SK-N-SH (cell line): ENCODE measurements around the gene PPP2R3B. TPM values are rescaled to one million over a fixed set of nuclear protein-coding genes. Genes with fewer than 3 reads are reported as not detected.
"Not testable (repeated sequence)": the region's sequence is repeated elsewhere in the genome, so short reads cannot be mapped to it uniquely, and the experiment has no call there.

Experiments used
- CTCF ChIA-PET: fragments of 300-600, 350-600 bp; formaldehyde crosslinking; extraction: SDS; loops from one replicate; lab custom pipeline; 2021; lab: Yijun Ruan, JAX
- POLR2A ChIA-PET: fragments of 350-600 bp; sonication (Branson Sonifier 250); formaldehyde crosslinking; extraction: SDS; loops from one replicate; lab custom pipeline; 2020; ENCODE audit warnings: antibody characterized with exemption, inconsistent platforms; lab: Yijun Ruan, JAX
- DNase-seq: peaks from one replicate; pipeline ENCODE4 v3.0.0; 2012
- H2AFZ ChIP-seq: fragments of 200-600 bp; sonication (generic); 2 replicates; pipeline ENCODE4 v1.8.1; 2016; ENCODE audit warnings: antibody characterized with exemption, mild to moderate bottlenecking, low read depth
- H3F3A ChIP-seq: fragments of 200-600 bp; sonication (generic); replicated peaks from 2 replicates; pipeline ENCODE3; 2016; ENCODE audit warnings: antibody characterized with exemption, mild to moderate bottlenecking; ENCODE audit not compliant: insufficient read depth
- H3K27ac ChIP-seq, 2 experiments: fragments of 200-500 bp in 1 of 2; fragments of 200-600 bp in 1 of 2; sonication (Bioruptor generic) in 1 of 2; sonication (generic), shearing (Covaris generic) in 1 of 2; 2 replicates each; pipeline versions ENCODE4 v1.5.1 to v1.6.1; 2014 to 2016; ENCODE audit warnings: low read depth in 2 of 2, inconsistent platforms in 1 of 2, low read length in 1 of 2, mild to moderate bottlenecking in 1 of 2, mixed read lengths in 1 of 2
- H3K27me3 ChIP-seq: fragments of 200-600 bp; sonication (generic), shearing (Covaris generic); 2 replicates; pipeline ENCODE4 v1.6.1; 2016; ENCODE audit warnings: mixed run types; ENCODE audit not compliant: insufficient read depth
- H3K36me3 ChIP-seq, 2 experiments: fragments of 200-500 bp in 1 of 2; fragments of 200-600 bp in 1 of 2; sonication (Bioruptor generic) in 1 of 2; sonication (generic) in 1 of 2; replicated peaks in 1 of 2; 2 replicates each; pipeline versions ENCODE3 to v1.5.1; 2014 to 2016; ENCODE audit warnings: low read length in 1 of 2, mild to moderate bottlenecking in 1 of 2; ENCODE audit not compliant: insufficient read depth in 2 of 2, control insufficient read depth in 1 of 2
- H3K4me1 ChIP-seq, 2 experiments: fragments of 200-500 bp in 1 of 2; fragments of 200-600 bp in 1 of 2; sonication (Bioruptor generic) in 1 of 2; sonication (generic), shearing (Covaris generic) in 1 of 2; 2 replicates each; pipeline versions ENCODE4 v1.5.1 to v1.6.1; 2014 to 2016; ENCODE audit warnings: low read depth in 1 of 2, low read length in 1 of 2, mixed run types in 1 of 2; ENCODE audit not compliant: insufficient read depth in 2 of 2, control insufficient read depth in 1 of 2
- H3K4me2 ChIP-seq: fragments of 200-600 bp; sonication (generic), shearing (Covaris generic); 2 replicates; pipeline ENCODE4 v1.6.1; 2017; ENCODE audit warnings: mixed run types
- H3K4me3 ChIP-seq, 2 experiments: fragments of 200-500 bp in 1 of 2; fragments of 200-600 bp in 1 of 2; sonication (Bioruptor generic) in 1 of 2; sonication (generic), shearing (Covaris generic) in 1 of 2; 2 replicates each; pipeline versions ENCODE4 v1.5.1 to v1.8.1; 2014 to 2016; ENCODE audit warnings: low read depth in 2 of 2, inconsistent platforms in 1 of 2, low read length in 1 of 2, mild to moderate bottlenecking in 1 of 2, mixed read lengths in 1 of 2, moderate library complexity in 1 of 2
- H3K79me2 ChIP-seq: fragments of 200-600 bp; sonication (generic); 2 replicates; pipeline ENCODE4 v1.8.1; 2017; ENCODE audit warnings: mild to moderate bottlenecking; ENCODE audit not compliant: insufficient read depth
- H3K9ac ChIP-seq: fragments of 200-600 bp; sonication (generic); 2 replicates; pipeline ENCODE4 v1.6.1; 2017; ENCODE audit warnings: mixed run types
- H3K9me2 ChIP-seq: fragments of 200-600 bp; sonication (generic); 2 replicates; pipeline ENCODE4 v1.6.1; 2017; ENCODE audit warnings: mixed run types
- H3K9me3 ChIP-seq: fragments of 200-600 bp; sonication (generic); 2 replicates; pipeline ENCODE4 v1.6.1; 2017; ENCODE audit warnings: mixed run types, mild to moderate bottlenecking, moderate library complexity
- H4K20me1 ChIP-seq: fragments of 200-600 bp; sonication (generic); 2 replicates; pipeline ENCODE4 v1.6.1; 2017; ENCODE audit warnings: mild to moderate bottlenecking, mixed run types; ENCODE audit not compliant: insufficient read depth
- CHD2 ChIP-seq: fragments of 150-350 bp; IDR thresholded peaks from 2 replicates; pipeline ENCODE4 v1.6.1; 2018; ENCODE audit warnings: low read length; ENCODE audit not compliant: partially characterized antibody
- ELF1 ChIP-seq: IDR thresholded peaks from 2 replicates; pipeline ENCODE4 v1.4.0; 2012
- EP300 ChIP-seq, 2 experiments: IDR thresholded peaks; 2 replicates each; pipeline versions ENCODE4 v1.4.0 to v1.6.1; 2012; ENCODE audit warnings: borderline replicate concordance in 1 of 2, low read depth in 1 of 2, low read length in 1 of 2
- FOSL2 ChIP-seq: IDR thresholded peaks from 2 replicates; pipeline ENCODE4 v1.4.0; 2012; ENCODE audit warnings: low read depth, mild to moderate bottlenecking, moderate library complexity, borderline replicate concordance
- FOXJ3 ChIP-seq: sonication (generic); formaldehyde crosslinking; IDR thresholded peaks from 2 replicates; pipeline ENCODE4 v1.5.1; 2020; ENCODE audit warnings: mild to moderate bottlenecking, missing genetic modification reagents
- MXI1 ChIP-seq: IDR thresholded peaks from 2 replicates; pipeline ENCODE4 v1.6.1; 2012; ENCODE audit warnings: mild to moderate bottlenecking, low read depth, low read length, improper control_type of control experiment
- RFX5 ChIP-seq: IDR thresholded peaks from 2 replicates; pipeline ENCODE4 v1.6.1; 2012; ENCODE audit warnings: mild to moderate bottlenecking, improper control_type of control experiment, low read length
- TAF1 ChIP-seq: IDR thresholded peaks from 2 replicates; pipeline ENCODE4 v1.6.1; 2012; ENCODE audit warnings: low read depth, mild to moderate bottlenecking, low read length, moderate library complexity, borderline replicate concordance
- TEAD4 ChIP-seq: IDR thresholded peaks from 2 replicates; pipeline ENCODE4 v1.4.0; 2012; ENCODE audit warnings: mild to moderate bottlenecking, borderline replicate concordance; ENCODE audit not compliant: insufficient read depth
- YY1 ChIP-seq: IDR thresholded peaks from 2 replicates; pipeline ENCODE4 v1.4.0; 2012; ENCODE audit warnings: low read depth, mild to moderate bottlenecking
- WGBS: methylation state at CpG from one replicate; pipeline ENCODE4 v1.1.6; 2017; ENCODE audit warnings: low lambda C conversion rate; 5-methylcytosine and 5-hydroxymethylcytosine counted together
- polyA plus RNA-seq, 3 experiments: library from polyadenylated mRNA; depleted of rRNA; stranded (reverse); fragments of >200 nt; gene quantifications; 2 replicates each; pipeline ENCODE4 v1.2.3, GENCODE V29; 2012
- TF ChIP-seq, protein P1 (sequence below): IDR thresholded peaks from 2 replicates; pipeline ENCODE4 v1.6.1; 2012; ENCODE audit warnings: mild to moderate bottlenecking, low read depth, low read length, moderate library complexity
- TF ChIP-seq, protein P2 (sequence below): IDR thresholded peaks from 2 replicates; pipeline ENCODE4 v1.4.0; 2012; ENCODE audit warnings: low read depth, borderline replicate concordance
- TF ChIP-seq, protein P3 (sequence below): IDR thresholded peaks from 2 replicates; pipeline ENCODE4 v1.4.0; 2012; ENCODE audit warnings: low read depth
- TF ChIP-seq, protein P4 (sequence below): IDR thresholded peaks from 2 replicates; pipeline ENCODE4 v1.4.0; 2012; ENCODE audit warnings: low read depth, borderline replicate concordance

The PPP2R3B gene
- polyA plus RNA-seq, 1 of the 3 experiments (the other 2 are of a cell fraction) = 19.4 TPM

DNA sequence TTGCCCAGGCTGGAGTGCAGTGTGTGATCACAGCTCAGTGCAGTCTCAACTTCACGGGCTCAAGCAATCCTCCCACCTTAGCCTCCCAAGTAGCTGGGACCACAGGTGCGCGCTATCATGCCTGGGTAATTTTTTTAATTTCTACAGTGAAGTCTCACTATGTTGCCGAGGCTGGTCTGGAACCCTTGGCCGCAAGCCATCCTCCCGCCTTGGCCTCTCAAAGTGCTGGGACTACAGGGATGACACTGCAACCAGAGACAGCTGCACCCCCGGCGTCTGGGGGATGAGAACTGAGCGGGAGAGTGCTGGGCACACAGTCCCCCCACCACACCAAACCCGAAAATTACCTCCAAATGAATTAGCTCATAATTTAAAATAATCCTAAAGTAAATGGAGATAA is 35.0 kb downstream of the PPP2R3B start:
- H3K27me3 ChIP-seq = no peaks in the 10 kb centered on the region
- H3K9me2 ChIP-seq = no peaks in the 10 kb centered on the region
- H3K4me3 ChIP-seq = no peak overlapping the region
- H2AFZ ChIP-seq = no peak overlapping the region
- H3K9me3 ChIP-seq = no peaks in the 10 kb centered on the region
- no peaks in the 10 kb centered on the region for H4K20me1 ChIP-seq
- peaks cover 5% of the 10 kb centered on the region; the same call in 1 of the 2 replicates for H3K79me2 ChIP-seq
- no peaks in the 10 kb centered on the region; a peak in 1 of 4 replicates for H3K4me1 ChIP-seq
- H3K36me3 ChIP-seq = peaks cover 0 to 2% of the 10 kb centered on the region in 2 experiments
- H3K27ac ChIP-seq = no peak overlapping the region
- H3K4me2 ChIP-seq = no peak overlapping the region
- H3F3A ChIP-seq = no peaks in the 10 kb centered on the region
- ChIA-PET POLR2A (no interaction called here), CTCF (no interaction called here)
- WGBS = 90% methylated on average over 10 of the region's 10 CpGs
- no peak for DNase-seq
- TF ChIP-seq TEAD4 (no peak), YY1 (no peak), ELF1 (no peak), MXI1 (no peak), TAF1 (no peak), FOSL2 (no peak), EP300 (IDR thresholded peaks at IDR 0.05; ENCODE audit: borderline replicate concordance in 1 of 2, low read depth in 1 of 2, low read length in 1 of 2) (no peak), RFX5 (no peak), FOXJ3 (CRISPR knock-in tag) (no peak), CHD2 (no peak)
- TF ChIP-seq, protein P1, sequence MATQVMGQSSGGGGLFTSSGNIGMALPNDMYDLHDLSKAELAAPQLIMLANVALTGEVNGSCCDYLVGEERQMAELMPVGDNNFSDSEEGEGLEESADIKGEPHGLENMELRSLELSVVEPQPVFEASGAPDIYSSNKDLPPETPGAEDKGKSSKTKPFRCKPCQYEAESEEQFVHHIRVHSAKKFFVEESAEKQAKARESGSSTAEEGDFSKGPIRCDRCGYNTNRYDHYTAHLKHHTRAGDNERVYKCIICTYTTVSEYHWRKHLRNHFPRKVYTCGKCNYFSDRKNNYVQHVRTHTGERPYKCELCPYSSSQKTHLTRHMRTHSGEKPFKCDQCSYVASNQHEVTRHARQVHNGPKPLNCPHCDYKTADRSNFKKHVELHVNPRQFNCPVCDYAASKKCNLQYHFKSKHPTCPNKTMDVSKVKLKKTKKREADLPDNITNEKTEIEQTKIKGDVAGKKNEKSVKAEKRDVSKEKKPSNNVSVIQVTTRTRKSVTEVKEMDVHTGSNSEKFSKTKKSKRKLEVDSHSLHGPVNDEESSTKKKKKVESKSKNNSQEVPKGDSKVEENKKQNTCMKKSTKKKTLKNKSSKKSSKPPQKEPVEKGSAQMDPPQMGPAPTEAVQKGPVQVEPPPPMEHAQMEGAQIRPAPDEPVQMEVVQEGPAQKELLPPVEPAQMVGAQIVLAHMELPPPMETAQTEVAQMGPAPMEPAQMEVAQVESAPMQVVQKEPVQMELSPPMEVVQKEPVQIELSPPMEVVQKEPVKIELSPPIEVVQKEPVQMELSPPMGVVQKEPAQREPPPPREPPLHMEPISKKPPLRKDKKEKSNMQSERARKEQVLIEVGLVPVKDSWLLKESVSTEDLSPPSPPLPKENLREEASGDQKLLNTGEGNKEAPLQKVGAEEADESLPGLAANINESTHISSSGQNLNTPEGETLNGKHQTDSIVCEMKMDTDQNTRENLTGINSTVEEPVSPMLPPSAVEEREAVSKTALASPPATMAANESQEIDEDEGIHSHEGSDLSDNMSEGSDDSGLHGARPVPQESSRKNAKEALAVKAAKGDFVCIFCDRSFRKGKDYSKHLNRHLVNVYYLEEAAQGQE = no peak
- TF ChIP-seq, protein P2, sequence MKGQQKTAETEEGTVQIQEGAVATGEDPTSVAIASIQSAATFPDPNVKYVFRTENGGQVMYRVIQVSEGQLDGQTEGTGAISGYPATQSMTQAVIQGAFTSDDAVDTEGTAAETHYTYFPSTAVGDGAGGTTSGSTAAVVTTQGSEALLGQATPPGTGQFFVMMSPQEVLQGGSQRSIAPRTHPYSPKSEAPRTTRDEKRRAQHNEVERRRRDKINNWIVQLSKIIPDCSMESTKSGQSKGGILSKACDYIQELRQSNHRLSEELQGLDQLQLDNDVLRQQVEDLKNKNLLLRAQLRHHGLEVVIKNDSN = no peak
- TF ChIP-seq, protein P3, sequence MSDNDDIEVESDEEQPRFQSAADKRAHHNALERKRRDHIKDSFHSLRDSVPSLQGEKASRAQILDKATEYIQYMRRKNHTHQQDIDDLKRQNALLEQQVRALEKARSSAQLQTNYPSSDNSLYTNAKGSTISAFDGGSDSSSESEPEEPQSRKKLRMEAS = no peak
- TF ChIP-seq, protein P4, sequence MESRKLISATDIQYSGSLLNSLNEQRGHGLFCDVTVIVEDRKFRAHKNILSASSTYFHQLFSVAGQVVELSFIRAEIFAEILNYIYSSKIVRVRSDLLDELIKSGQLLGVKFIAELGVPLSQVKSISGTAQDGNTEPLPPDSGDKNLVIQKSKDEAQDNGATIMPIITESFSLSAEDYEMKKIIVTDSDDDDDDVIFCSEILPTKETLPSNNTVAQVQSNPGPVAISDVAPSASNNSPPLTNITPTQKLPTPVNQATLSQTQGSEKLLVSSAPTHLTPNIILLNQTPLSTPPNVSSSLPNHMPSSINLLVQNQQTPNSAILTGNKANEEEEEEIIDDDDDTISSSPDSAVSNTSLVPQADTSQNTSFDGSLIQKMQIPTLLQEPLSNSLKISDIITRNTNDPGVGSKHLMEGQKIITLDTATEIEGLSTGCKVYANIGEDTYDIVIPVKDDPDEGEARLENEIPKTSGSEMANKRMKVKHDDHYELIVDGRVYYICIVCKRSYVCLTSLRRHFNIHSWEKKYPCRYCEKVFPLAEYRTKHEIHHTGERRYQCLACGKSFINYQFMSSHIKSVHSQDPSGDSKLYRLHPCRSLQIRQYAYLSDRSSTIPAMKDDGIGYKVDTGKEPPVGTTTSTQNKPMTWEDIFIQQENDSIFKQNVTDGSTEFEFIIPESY = no peak
- H3K9ac ChIP-seq = no peak overlapping the region

DNA sequence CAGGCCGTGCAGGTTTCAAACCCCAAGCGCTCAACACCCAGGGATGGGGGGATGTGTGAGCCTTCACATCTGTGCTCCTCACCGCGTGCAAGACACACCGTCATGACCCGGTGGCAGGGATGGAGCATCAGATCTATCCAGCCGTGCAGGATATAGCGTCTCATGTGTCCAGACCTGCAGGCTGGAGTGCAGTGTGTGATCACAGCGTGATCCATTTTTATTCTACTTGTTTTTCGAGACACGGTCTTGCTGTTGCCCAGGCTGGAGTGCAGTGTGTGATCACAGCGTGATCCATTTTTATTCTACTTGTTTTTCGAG is 35.4 kb downstream of the PPP2R3B start:
- CTCF ChIA-PET, POLR2A ChIA-PET, H3K4me3 ChIP-seq, H2AFZ ChIP-seq, DNase-seq, H3K9me3 ChIP-seq, H3K4me1 ChIP-seq, H3K9ac ChIP-seq, H3K36me3 ChIP-seq, H3K9me2 ChIP-seq, H3K79me2 ChIP-seq, H4K20me1 ChIP-seq, H3K4me2 ChIP-seq, H3K27ac ChIP-seq, H3F3A ChIP-seq, H3K27me3 ChIP-seq: not testable (repeated sequence)
- 94% methylated on average over 11 of the region's 13 CpGs for WGBS
